HepG2 (cell line): ENCODE data around the gene EPDR1.

ENCODE experiments used
- CHD2 ChIP-seq: IDR thresholded peaks from 2 replicates; pipeline ENCODE4 v1.6.1; 2011; ENCODE audit warnings: low read depth, low read length, improper control_type of control experiment
- CREM ChIP-seq, 2 experiments: sonication (generic) in 1 of 2; formaldehyde crosslinking in 1 of 2; IDR thresholded peaks; 2 replicates each; pipeline versions ENCODE4 v1.4.0 to v1.6.1; 2016 to 2020; ENCODE audit warnings: antibody characterized with exemption in 1 of 2, mild to moderate bottlenecking in 1 of 2, missing genetic modification reagents in 1 of 2
- CTCF ChIP-seq: sonication (generic); formaldehyde crosslinking; IDR thresholded peaks from 2 replicates; pipeline ENCODE4 v1.5.0; 2020; ENCODE audit warnings: mild to moderate bottlenecking, missing genetic modification reagents, moderate library complexity
- DPF2 ChIP-seq: sonication (generic); formaldehyde crosslinking; IDR thresholded peaks from 2 replicates; pipeline ENCODE4 v1.4.0; 2020; ENCODE audit warnings: mild to moderate bottlenecking, low read depth, missing genetic modification reagents, borderline replicate concordance
- FOSL1 ChIP-seq: sonication (generic); formaldehyde crosslinking; IDR thresholded peaks from 2 replicates; pipeline ENCODE4 v1.9.0; 2021; ENCODE audit warnings: missing genetic modification reagents, borderline replicate concordance
- KLF9 ChIP-seq: IDR thresholded peaks from 2 replicates; pipeline ENCODE4 v1.6.1; 2016; ENCODE audit warnings: low read depth
- XBP1 ChIP-seq: sonication (generic); formaldehyde crosslinking; IDR thresholded peaks from 2 replicates; pipeline ENCODE4 v1.5.0; 2020; ENCODE audit warnings: missing genetic modification reagents
- ZBTB1 ChIP-seq: sonication (generic); formaldehyde crosslinking; IDR thresholded peaks from 2 replicates; pipeline ENCODE4 v1.4.0; 2020; ENCODE audit warnings: missing genetic modification reagents, borderline replicate concordance
- ZBTB43 ChIP-seq: sonication (generic); formaldehyde crosslinking; conservative IDR thresholded peaks from 2 replicates; pipeline ENCODE4 v1.4.0; 2020; ENCODE audit warnings: missing genetic modification reagents
- ZBTB8A ChIP-seq: sonication (generic); formaldehyde crosslinking; IDR thresholded peaks from 2 replicates; pipeline ENCODE4 v1.4.0; 2020; ENCODE audit warnings: mild to moderate bottlenecking, low read depth, missing genetic modification reagents, borderline replicate concordance
- ZNF570 ChIP-seq: sonication (generic); formaldehyde crosslinking; IDR thresholded peaks from 2 replicates; pipeline ENCODE4 v1.4.0; 2020; ENCODE audit warnings: mild to moderate bottlenecking, missing genetic modification reagents, borderline replicate concordance
- TF ChIP-seq, protein P1 (sequence below): IDR thresholded peaks from 2 replicates; pipeline ENCODE4 v1.6.1; 2016; ENCODE audit warnings: mild to moderate bottlenecking, missing biosample characterization, missing genetic modification reagents

DNA sequence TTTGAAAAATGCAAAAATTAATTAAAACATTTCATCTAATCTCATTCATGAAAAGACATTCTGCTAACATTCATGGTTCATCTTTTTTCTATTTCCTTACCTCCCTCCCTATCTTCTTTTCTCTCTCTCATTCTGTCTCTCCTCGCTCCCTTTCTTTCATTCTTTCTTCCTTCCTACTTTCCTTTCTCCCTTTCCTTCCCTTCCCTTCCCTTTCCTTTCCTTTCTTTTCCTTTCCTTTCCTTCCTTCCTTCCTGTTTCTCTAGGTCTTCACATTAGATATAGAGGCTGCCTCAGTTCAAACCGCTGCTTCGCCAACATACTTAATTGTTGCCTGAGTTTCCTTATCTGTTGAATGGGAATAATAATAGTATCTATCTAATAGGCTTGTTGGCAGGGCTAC is 25.8 kb upstream of the EPDR1 start:
- no peak for TF ChIP-seq KLF9
- TF ChIP-seq ZBTB8A, result no peak
- no peak for TF ChIP-seq FOSL1 (CRISPR knock-in tag)
- TF ChIP-seq, protein P1, sequence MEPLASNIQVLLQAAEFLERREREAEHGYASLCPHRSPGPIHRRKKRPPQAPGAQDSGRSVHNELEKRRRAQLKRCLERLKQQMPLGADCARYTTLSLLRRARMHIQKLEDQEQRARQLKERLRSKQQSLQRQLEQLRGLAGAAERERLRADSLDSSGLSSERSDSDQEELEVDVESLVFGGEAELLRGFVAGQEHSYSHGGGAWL, result no peak
- TF ChIP-seq CTCF (CRISPR knock-in tag), result no peak
- TF ChIP-seq CHD2, result no peak
- no peak for TF ChIP-seq CREM (IDR thresholded peaks at IDR 0.05)
- TF ChIP-seq CREM (CRISPR knock-in tag; IDR thresholded peaks at IDR 0.05), result no peak
- TF ChIP-seq ZBTB1 (CRISPR knock-in tag), result no peak
- no peak for TF ChIP-seq DPF2 (CRISPR knock-in tag)
- no peak for TF ChIP-seq ZBTB43 (CRISPR knock-in tag)
- no peak for TF ChIP-seq XBP1
- TF ChIP-seq ZNF570 (CRISPR knock-in tag), result no peak
